Measurements from ENCODE around the gene BNIP3. TPM values are rescaled to one million over a fixed set of nuclear protein-coding genes. Genes with fewer than 3 reads are reported as not detected.

BNIP3 gene
- total and polyA plus RNA-seq, 3 experiments from 2014 or later: 26.3 to 40.7 (median 39.8) TPM

DNA sequence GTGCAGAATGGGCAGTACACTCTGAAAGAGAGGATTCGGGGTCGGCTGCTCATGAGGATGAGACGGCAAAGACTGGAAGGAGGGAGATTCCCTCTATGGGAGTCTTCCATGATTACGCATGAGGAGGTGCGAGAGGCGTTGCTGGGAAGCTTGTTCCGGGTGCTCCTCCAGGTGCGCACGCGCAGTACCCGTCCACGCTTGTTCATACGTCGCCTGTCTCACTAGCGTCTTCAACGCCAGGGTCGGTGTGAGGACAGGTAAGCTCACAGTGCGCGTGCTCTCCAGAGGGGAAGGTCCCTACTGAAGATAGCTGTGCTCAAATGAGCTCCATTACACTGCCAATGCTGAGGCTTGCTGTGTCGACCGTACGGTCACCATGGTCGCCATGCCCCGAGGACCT is 39.3 kb upstream of the BNIP3 start:
- Histone ChIP-seq H3K36me3 (ENCODE audit: insufficient read depth, low read length) (no peaks in the 10 kb centered on the region), H3K27ac (ENCODE audit: low read depth, low read length) (no peak overlapping the region), H3K9me3 (ENCODE audit: low read length) (no peaks in the 10 kb centered on the region), H3K4me3 (ENCODE audit: low read length) (no peak overlapping the region), H3K27me3 (ENCODE audit: insufficient read depth, low read length, poor library complexity, severe bottlenecking) (no peaks in the 10 kb centered on the region), H3K4me1 (ENCODE audit: insufficient read depth, low read length) (peaks cover 7% of the 10 kb centered on the region)
- Mint-ChIP-seq H3K4me1 (peaks cover 6 to 11% (median 8%) of the 10 kb centered on the region in 3 donors), H3K27me3 (peaks cover 11 to 22% of the 10 kb centered on the region in 2 donors), H3K36me3 (no peaks in the 10 kb centered on the region), H3K27ac (no peak overlapping the region), H3K4me3 (no peak overlapping the region), H3K9me3 (no peaks in the 10 kb centered on the region)
- ChIA-PET POLR2A (no interaction called here), CTCF (interaction anchor here (1.8 to 3.4 kb wide), 2 partner anchors 113 to 135 kb away, joined by 4 to 27 read pairs; no protein-coding TSS in a partner anchor)
- no peak for DNase-seq

DNA sequence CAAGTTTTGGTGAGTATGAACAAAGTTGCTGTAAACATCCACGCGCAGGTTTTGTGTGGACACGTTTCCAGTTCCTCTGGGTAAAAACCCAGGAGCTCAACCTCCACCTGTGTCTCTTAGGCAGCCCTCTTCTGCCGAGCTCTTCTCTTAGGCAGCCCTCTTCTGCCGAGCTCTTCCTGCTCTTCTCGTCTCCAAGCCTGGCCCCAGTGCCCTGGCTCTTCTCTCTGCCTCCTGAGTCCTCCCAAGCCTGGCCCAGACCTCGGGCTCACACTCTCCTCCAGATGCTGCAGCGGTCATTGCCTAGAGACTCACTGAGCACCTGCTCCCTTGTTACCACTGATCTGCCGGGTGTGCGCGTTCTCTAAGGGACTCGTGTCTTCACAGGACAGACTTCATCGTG is 38.7 kb upstream of the BNIP3 start:
- no peak overlapping the region for H3K27ac Mint-ChIP-seq

DNA sequence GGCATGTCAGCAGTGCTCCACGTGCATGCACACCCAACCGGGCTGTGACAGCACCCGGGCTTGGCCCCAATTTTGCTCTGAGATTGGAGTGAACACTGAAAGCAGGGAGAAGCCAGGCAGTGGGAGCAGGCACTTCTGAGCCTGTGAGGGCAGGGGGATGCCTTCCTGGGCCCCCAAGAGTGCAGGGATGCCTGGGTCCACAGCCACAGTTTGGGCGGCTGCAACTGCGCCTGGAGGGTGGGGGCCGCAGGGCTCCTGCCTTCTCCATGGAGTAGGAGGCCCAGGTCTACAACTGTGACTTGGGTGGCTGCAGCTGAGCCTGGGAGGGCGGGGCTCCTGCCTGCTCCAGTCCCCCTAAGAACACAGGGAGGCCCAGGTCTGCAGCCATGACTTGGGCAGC is 37.6 kb upstream of the BNIP3 start:
- ChIA-PET CTCF (interaction anchor here (1.2 to 3.4 kb wide), 2 partner anchors 20 to 133 kb away, joined by 3 to 27 read pairs; no protein-coding TSS in a partner anchor), POLR2A (no interaction called here)
- Histone ChIP-seq H3K4me3 (ENCODE audit: low read length) (no peak overlapping the region), H3K9me3 (ENCODE audit: low read length) (no peaks in the 10 kb centered on the region), H3K27ac (ENCODE audit: low read depth, low read length) (no peak overlapping the region), H3K27me3 (ENCODE audit: insufficient read depth, low read length, poor library complexity, severe bottlenecking) (no peaks in the 10 kb centered on the region), H3K36me3 (ENCODE audit: insufficient read depth, low read length) (no peaks in the 10 kb centered on the region), H3K4me1 (ENCODE audit: insufficient read depth, low read length) (peaks cover 7% of the 10 kb centered on the region)
- Mint-ChIP-seq H3K27me3 (peaks cover 4 to 9% of the 10 kb centered on the region in 2 donors), H3K4me3 (no peak overlapping the region), H3K9me3 (no peaks in the 10 kb centered on the region), H3K27ac (no peak overlapping the region), H3K36me3 (no peaks in the 10 kb centered on the region), H3K4me1 (peaks cover 6 to 10% (median 8%) of the 10 kb centered on the region in 3 donors)
- DNase-seq: no peak

More for the DNA sequence above, 38.7 kb upstream of the BNIP3 start:
- peaks cover 9 to 19% of the 10 kb centered on the region in 2 donors for H3K27me3 Mint-ChIP-seq
- DNase-seq: no peak
- H3K4me1 ChIP-seq (ENCODE audit: insufficient read depth, low read length): peaks cover 7% of the 10 kb centered on the region
- no peaks in the 10 kb centered on the region for H3K36me3 Mint-ChIP-seq
- no peaks in the 10 kb centered on the region for H3K9me3 ChIP-seq (ENCODE audit: low read length)
- no peaks in the 10 kb centered on the region for H3K27me3 ChIP-seq (ENCODE audit: insufficient read depth, low read length, poor library complexity, severe bottlenecking)
- H3K4me3 ChIP-seq (ENCODE audit: low read length): no peak overlapping the region
- CTCF ChIA-PET: interaction anchor here (1.2 to 3.4 kb wide), 3 partner anchors 19 to 134 kb away, joined by 3 to 27 read pairs (median 4); no protein-coding TSS in a partner anchor
- peaks cover 6 to 11% (median 8%) of the 10 kb centered on the region in 3 donors for H3K4me1 Mint-ChIP-seq
- no peak overlapping the region for H3K4me3 Mint-ChIP-seq
- POLR2A ChIA-PET: no interaction called here
- H3K36me3 ChIP-seq (ENCODE audit: insufficient read depth, low read length): no peaks in the 10 kb centered on the region
- no peak overlapping the region for H3K27ac ChIP-seq (ENCODE audit: low read depth, low read length)
- no peaks in the 10 kb centered on the region for H3K9me3 Mint-ChIP-seq

DNA sequence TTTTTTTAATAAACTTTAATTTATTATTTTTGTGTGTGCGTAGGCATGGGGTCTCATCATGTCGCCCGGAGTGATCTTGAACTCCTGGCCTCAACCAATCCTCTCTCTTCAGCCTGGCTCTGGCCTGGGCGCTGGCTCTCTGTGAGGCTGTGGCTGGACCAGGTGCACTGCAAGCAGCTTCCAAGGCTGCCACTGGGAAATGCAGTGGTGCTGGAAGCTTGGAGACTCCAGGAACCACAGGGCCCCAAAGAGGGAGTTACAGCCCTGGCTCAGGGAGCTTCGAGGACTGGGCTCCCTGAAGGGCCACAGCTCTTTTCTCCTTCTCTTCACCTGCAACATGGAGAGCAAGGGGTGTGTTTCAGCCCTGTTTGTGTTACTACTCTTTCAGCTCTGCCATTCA is 36.7 kb upstream of the BNIP3 start:
- no peak for DNase-seq
- Mint-ChIP-seq H3K36me3 (no peaks in the 10 kb centered on the region), H3K4me3 (no peak overlapping the region), H3K4me1 (peaks cover 5 to 6% (median 6%) of the 10 kb centered on the region in 3 donors), H3K27me3 (peaks cover 4 to 5% of the 10 kb centered on the region in 2 donors), H3K27ac (no peak overlapping the region), H3K9me3 (no peaks in the 10 kb centered on the region)
- no peaks in the 10 kb centered on the region for H3K27me3 ChIP-seq (ENCODE audit: insufficient read depth, low read length, poor library complexity, severe bottlenecking)
- ChIA-PET CTCF (interaction anchor here (3.4 kb wide), 1 partner anchor 132 kb away, joined by 27 read pairs; no protein-coding TSS in a partner anchor), POLR2A (no interaction called here)
- H3K4me3 ChIP-seq (ENCODE audit: low read length): no peak overlapping the region
- no peak overlapping the region for H3K27ac ChIP-seq (ENCODE audit: low read depth, low read length)
- peaks cover 7% of the 10 kb centered on the region for H3K4me1 ChIP-seq (ENCODE audit: insufficient read depth, low read length)
- H3K9me3 ChIP-seq (ENCODE audit: low read length): no peaks in the 10 kb centered on the region
- no peaks in the 10 kb centered on the region for H3K36me3 ChIP-seq (ENCODE audit: insufficient read depth, low read length)

GRCh38 chr10:132016514-132016913 is 34.8 kb upstream of the BNIP3 start:
- Histone ChIP-seq H3K9me3 (ENCODE audit: low read length) (no peaks in the 10 kb centered on the region), H3K4me1 (ENCODE audit: insufficient read depth, low read length) (no peaks in the 10 kb centered on the region), H3K36me3 (ENCODE audit: insufficient read depth, low read length) (no peaks in the 10 kb centered on the region), H3K4me3 (ENCODE audit: low read length) (no peak overlapping the region), H3K27ac (ENCODE audit: low read depth, low read length) (no peak overlapping the region), H3K27me3 (ENCODE audit: insufficient read depth, low read length, poor library complexity, severe bottlenecking) (no peaks in the 10 kb centered on the region)
- Mint-ChIP-seq H3K9me3 (no peaks in the 10 kb centered on the region), H3K27ac (no peak overlapping the region), H3K4me1 (no peaks in the 10 kb centered on the region), H3K36me3 (no peaks in the 10 kb centered on the region), H3K4me3 (no peak overlapping the region), H3K27me3 (peaks cover 0 to 3% of the 10 kb centered on the region in 2 donors)
- ChIA-PET CTCF (interaction anchor here (1.1 kb wide), 1 partner anchor 131 kb away, joined by 4 read pairs; no protein-coding TSS in a partner anchor), POLR2A (no interaction called here)
- no peak for DNase-seq

- no peak for DNase-seq
- ChIA-PET CTCF (interaction anchor here (1.0 to 2.1 kb wide), 2 partner anchors 12 to 126 kb away, joined by 3 to 5 read pairs; no protein-coding TSS in a partner anchor), POLR2A (no interaction called here)
- Mint-ChIP-seq H3K36me3 (no peaks in the 10 kb centered on the region), H3K4me3 (no peak overlapping the region), H3K4me1 (no peaks in the 10 kb centered on the region), H3K27me3 (peaks cover 10 to 24% of the 10 kb centered on the region in 2 donors), H3K27ac (no peak overlapping the region), H3K9me3 (no peaks in the 10 kb centered on the region)
- Histone ChIP-seq H3K27ac (ENCODE audit: low read depth, low read length) (no peak overlapping the region), H3K9me3 (ENCODE audit: low read length) (no peaks in the 10 kb centered on the region), H3K27me3 (ENCODE audit: insufficient read depth, low read length, poor library complexity, severe bottlenecking) (no peaks in the 10 kb centered on the region), H3K36me3 (ENCODE audit: insufficient read depth, low read length) (no peaks in the 10 kb centered on the region), H3K4me1 (ENCODE audit: insufficient read depth, low read length) (no peaks in the 10 kb centered on the region), H3K4me3 (ENCODE audit: low read length) (no peak overlapping the region)
These were observed 29.7 kb upstream of the BNIP3 start for GRCh38 chr10:132011445-132011844.

GRCh38 chr10:132011024-132011423 is 29.3 kb upstream of the BNIP3 start:
- H3K36me3 Mint-ChIP-seq: no peaks in the 10 kb centered on the region
- Histone ChIP-seq H3K4me1 (ENCODE audit: insufficient read depth, low read length) (no peaks in the 10 kb centered on the region), H3K27ac (ENCODE audit: low read depth, low read length) (no peak overlapping the region), H3K9me3 (ENCODE audit: low read length) (no peaks in the 10 kb centered on the region), H3K4me3 (ENCODE audit: low read length) (no peak overlapping the region), H3K36me3 (ENCODE audit: insufficient read depth, low read length) (no peaks in the 10 kb centered on the region), H3K27me3 (ENCODE audit: insufficient read depth, low read length, poor library complexity, severe bottlenecking) (no peaks in the 10 kb centered on the region)
- ChIA-PET CTCF (interaction anchor here (1.0 to 2.1 kb wide), 2 partner anchors 12 to 125 kb away, joined by 3 to 5 read pairs; no protein-coding TSS in a partner anchor), POLR2A (no interaction called here)
- H3K4me3 Mint-ChIP-seq: no peak overlapping the region
- H3K27ac Mint-ChIP-seq: no peak overlapping the region
- no peaks in the 10 kb centered on the region for H3K9me3 Mint-ChIP-seq
- H3K4me1 Mint-ChIP-seq: no peaks in the 10 kb centered on the region
- no peak for DNase-seq
- peaks cover 10 to 26% of the 10 kb centered on the region in 2 donors for H3K27me3 Mint-ChIP-seq

GRCh38 chr10:132010483-132010882 is 28.8 kb upstream of the BNIP3 start:
- Mint-ChIP-seq H3K4me1 (no peaks in the 10 kb centered on the region), H3K9me3 (no peaks in the 10 kb centered on the region), H3K27ac (no peak overlapping the region), H3K27me3 (peaks cover 10 to 30% of the 10 kb centered on the region in 2 donors), H3K36me3 (peaks cover 0 to 4% (median 0%) of the 10 kb centered on the region in 3 donors), H3K4me3 (no peak overlapping the region)
- no peak for DNase-seq
- POLR2A ChIA-PET: no interaction called here
- CTCF ChIA-PET: interaction anchor here (1.0 to 2.1 kb wide), 2 partner anchors 12 to 125 kb away, joined by 3 to 5 read pairs; no protein-coding TSS in a partner anchor
- H3K36me3 ChIP-seq (ENCODE audit: insufficient read depth, low read length): no peaks in the 10 kb centered on the region
- no peaks in the 10 kb centered on the region for H3K9me3 ChIP-seq (ENCODE audit: low read length)
- no peak overlapping the region for H3K27ac ChIP-seq (ENCODE audit: low read depth, low read length)
- H3K27me3 ChIP-seq (ENCODE audit: insufficient read depth, low read length, poor library complexity, severe bottlenecking): no peaks in the 10 kb centered on the region
- H3K4me1 ChIP-seq (ENCODE audit: insufficient read depth, low read length): no peaks in the 10 kb centered on the region
- no peak overlapping the region for H3K4me3 ChIP-seq (ENCODE audit: low read length)
